Neural cell (in vitro differentiated cells): ENCODE measurements around the gene NAP1L5. TPM values are rescaled to one million over a fixed set of nuclear protein-coding genes. Genes with fewer than 3 reads are reported as not detected.

Experiments used
- H2AFZ ChIP-seq: fragments of 200-600, 300-800 bp; sonication (generic), shearing (Covaris generic); 2 replicates; pipeline ENCODE4 v1.6.0; 2014; ENCODE audit warnings: low read depth, mild to moderate bottlenecking, antibody characterized with exemption, low read length, moderate library complexity
- H3F3A ChIP-seq: fragments of 200-600 bp; shearing (Covaris generic); 2 replicates; pipeline ENCODE4 v1.6.1; 2016; ENCODE audit warnings: mild to moderate bottlenecking, moderate library complexity, mixed read lengths, antibody characterized with exemption, low read length; ENCODE audit not compliant: insufficient read depth, poor library complexity, severe bottlenecking
- H3K27ac ChIP-seq: fragments of 200-600, 300-800 bp; sonication (generic), shearing (Covaris generic); 2 replicates; pipeline ENCODE4 v1.5.1; 2014; ENCODE audit warnings: mild to moderate bottlenecking, low read length, moderate library complexity
- H3K27me3 ChIP-seq: fragments of 300-800, 200-600 bp; sonication (generic), shearing (Covaris generic); 2 replicates; pipeline ENCODE4 v1.6.0; 2014; ENCODE audit warnings: mild to moderate bottlenecking, low read depth, low read length, moderate library complexity; ENCODE audit not compliant: insufficient read depth
- H3K36me3 ChIP-seq: fragments of 300-800, 200-600 bp; sonication (generic), shearing (Covaris generic); 2 replicates; pipeline ENCODE4 v1.5.1; 2014; ENCODE audit warnings: mild to moderate bottlenecking, antibody characterized with exemption, low read length, moderate library complexity; ENCODE audit not compliant: insufficient read depth
- H3K4me2 ChIP-seq: fragments of 300-800, 200-600 bp; sonication (generic), shearing (Covaris generic); 2 replicates; pipeline ENCODE4 v1.6.0; 2014; ENCODE audit warnings: mild to moderate bottlenecking, low read length
- H3K4me3 ChIP-seq: fragments of 300-800, 200-600 bp; sonication (generic), shearing (Covaris generic); 2 replicates; pipeline ENCODE4 v1.5.1; 2014; ENCODE audit warnings: mild to moderate bottlenecking, low read length, moderate library complexity
- H3K79me2 ChIP-seq: fragments of 200-600 bp; shearing (Covaris generic); replicated peaks from 2 replicates; pipeline ENCODE4 v1.6.0; 2014; ENCODE audit warnings: mild to moderate bottlenecking, low read length, moderate library complexity; ENCODE audit not compliant: insufficient read depth
- H3K9ac ChIP-seq: fragments of 300-800, 200-600 bp; sonication (generic), shearing (Covaris generic); 2 replicates; pipeline ENCODE4 v1.6.1; 2016; ENCODE audit warnings: mild to moderate bottlenecking, low read length, mixed read lengths
- H3K9me2 ChIP-seq: fragments of 200-600 bp; shearing (Covaris generic); 2 replicates; pipeline ENCODE4 v1.6.1; 2016; ENCODE audit warnings: mild to moderate bottlenecking, low read length, mixed read lengths; ENCODE audit not compliant: insufficient read depth
- H3K9me3 ChIP-seq: fragments of 200-600, 300-800 bp; sonication (generic), shearing (Covaris generic); 2 replicates; pipeline ENCODE4 v1.6.1; 2016; ENCODE audit warnings: mild to moderate bottlenecking, mixed run types, low read length, moderate library complexity, mixed read lengths
- H4K20me1 ChIP-seq: fragments of 200-600 bp; shearing (Covaris generic); 2 replicates; pipeline ENCODE4 v1.6.1; 2016; ENCODE audit warnings: mild to moderate bottlenecking, mixed run types; ENCODE audit not compliant: insufficient read depth
- CTCF ChIP-seq: fragments of 450-650 bp; IDR thresholded peaks from 2 replicates; pipeline ENCODE4 v1.5.1; 2014; ENCODE audit warnings: antibody characterized with exemption, mild to moderate bottlenecking, moderate library complexity; ENCODE audit not compliant: poor library complexity, severe bottlenecking
- EP300 ChIP-seq: fragments of 450-650 bp; conservative IDR thresholded peaks from 2 replicates; pipeline ENCODE4 v1.6.1; 2014; ENCODE audit warnings: antibody characterized with exemption, mild to moderate bottlenecking, moderate library complexity; ENCODE audit not compliant: poor library complexity, severe bottlenecking
- EZH2 ChIP-seq: fragments of 200-600, 300-800 bp; shearing (Covaris generic), sonication (generic); IDR thresholded peaks from 2 replicates; pipeline ENCODE4 v1.6.1; 2014; ENCODE audit warnings: antibody characterized with exemption, low read length, borderline replicate concordance, mild to moderate bottlenecking; ENCODE audit not compliant: insufficient read depth, poor library complexity, severe bottlenecking
- MXI1 ChIP-seq: fragments of 450-650 bp; conservative IDR thresholded peaks from 2 replicates; pipeline ENCODE4 v1.6.1; 2014; ENCODE audit warnings: antibody characterized with exemption, mild to moderate bottlenecking; ENCODE audit not compliant: poor library complexity, severe bottlenecking
- POLR2AphosphoS5 ChIP-seq: IDR thresholded peaks from 2 replicates; pipeline ENCODE4 v1.6.1; 2012
- RAD21 ChIP-seq: fragments of 450-650 bp; conservative IDR thresholded peaks from 2 replicates; pipeline ENCODE4 v1.6.1; 2014; ENCODE audit warnings: antibody characterized with exemption, mild to moderate bottlenecking, moderate library complexity
- REST ChIP-seq: IDR thresholded peaks from 2 replicates; pipeline ENCODE4 v1.6.1; 2012; ENCODE audit warnings: borderline replicate concordance
- SMC3 ChIP-seq: fragments of 450-650 bp; conservative IDR thresholded peaks from 2 replicates; pipeline ENCODE4 v1.6.1; 2014; ENCODE audit warnings: antibody characterized with exemption, mild to moderate bottlenecking, moderate library complexity; ENCODE audit not compliant: poor library complexity
- TAF1 ChIP-seq: IDR thresholded peaks from 2 replicates; pipeline ENCODE4 v1.6.1; 2012; ENCODE audit warnings: low read depth
- polyA plus RNA-seq: library from polyadenylated mRNA; depleted of rRNA; stranded (reverse); fragments of >200 nt; gene quantifications from 2 replicates; pipeline ENCODE4 v1.2.3, GENCODE V29; 2014

The NAP1L5 gene
- polyA plus RNA-seq, 1 donor from 2014 or later = 53.1 TPM

DNA sequence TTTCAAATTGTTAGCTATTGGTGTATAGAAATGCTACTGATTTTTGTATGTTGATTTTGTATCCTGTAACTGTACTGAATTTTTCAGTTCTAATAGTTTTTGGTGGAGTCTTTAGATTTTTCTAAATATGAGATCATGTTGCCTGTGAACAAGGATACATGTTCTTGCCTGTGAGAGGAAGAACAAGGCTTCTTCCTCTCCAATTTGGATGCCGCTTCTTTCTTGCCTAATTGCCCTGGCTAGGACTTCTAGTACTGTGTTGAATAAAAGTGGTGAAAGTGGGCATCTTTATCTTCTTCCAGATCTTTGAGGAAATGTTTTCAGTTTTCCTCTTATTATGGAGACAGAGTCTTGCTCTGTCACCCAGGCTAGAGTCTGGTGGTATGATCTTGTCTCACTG is 16.2 kb upstream of the NAP1L5 start:
- Histone ChIP-seq H3F3A (no peaks in the 10 kb centered on the region), H3K9me3 (no peaks in the 10 kb centered on the region), H3K4me2 (no peak overlapping the region)

GRCh38 chr4:88709989-88710388 is 12.4 kb upstream of the NAP1L5 start:
- no peaks in the 10 kb centered on the region for H4K20me1 ChIP-seq

More for the DNA sequence above, 16.2 kb upstream of the NAP1L5 start:
- Histone ChIP-seq H3K36me3 (peaks cover 39% of the 10 kb centered on the region), H3K27me3 (no peaks in the 10 kb centered on the region), H3K27ac (no peak overlapping the region), H3K79me2 (no peaks in the 10 kb centered on the region), H2AFZ (no peak overlapping the region), H3K9ac (no peak overlapping the region), H3K9me2 (no peaks in the 10 kb centered on the region), H3K4me3 (no peak overlapping the region), H4K20me1 (no peaks in the 10 kb centered on the region)
- TF ChIP-seq EZH2 (no peak), CTCF (no peak), RAD21 (no peak), SMC3 (no peak), TAF1 (no peak), EP300 (no peak), REST (no peak), MXI1 (no peak), POLR2AphosphoS5 (no peak)

DNA sequence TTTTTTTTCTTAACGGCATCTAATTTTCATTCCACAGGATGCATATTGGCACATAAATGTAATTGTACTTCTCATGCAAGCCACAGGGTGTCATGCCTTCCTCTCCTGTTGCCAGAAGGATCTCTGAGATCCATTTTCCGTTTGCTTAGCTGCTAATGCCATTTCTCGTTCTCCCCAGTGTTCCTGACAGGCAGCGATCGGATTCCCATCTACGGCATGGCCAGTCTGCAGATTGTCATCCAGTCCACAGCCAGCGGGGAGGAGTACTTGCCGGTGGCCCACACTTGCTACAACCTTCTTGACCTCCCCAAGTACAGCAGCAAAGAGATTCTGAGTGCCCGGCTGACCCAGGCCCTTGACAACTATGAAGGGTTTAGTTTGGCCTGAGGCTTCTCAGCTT is 8.9 kb upstream of the NAP1L5 start:
- H3K4me2 ChIP-seq = no peak overlapping the region

More at GRCh38 chr4:88709989-88710388, 12.4 kb upstream of the NAP1L5 start:
- Histone ChIP-seq H3K4me2 (no peak overlapping the region), H3K36me3 (peaks cover 24% of the 10 kb centered on the region), H3K79me2 (no peaks in the 10 kb centered on the region), H3F3A (no peaks in the 10 kb centered on the region), H3K9me2 (no peaks in the 10 kb centered on the region), H3K9me3 (no peaks in the 10 kb centered on the region), H2AFZ (no peak overlapping the region), H3K27me3 (no peaks in the 10 kb centered on the region), H3K27ac (no peak overlapping the region), H3K4me3 (no peak overlapping the region), H3K9ac (no peak overlapping the region)
- TF ChIP-seq EZH2 = no peak
- TF ChIP-seq EP300 = no peak

More for the DNA sequence above, 8.9 kb upstream of the NAP1L5 start:
- TF ChIP-seq RAD21 (peak; percentile 80), CTCF (peak; percentile 78), EP300 (no peak), POLR2AphosphoS5 (no peak), SMC3 (peak; percentile 84), EZH2 (no peak), REST (no peak), TAF1 (no peak), MXI1 (no peak)
- Histone ChIP-seq H4K20me1 (no peaks in the 10 kb centered on the region), H3K27me3 (no peaks in the 10 kb centered on the region), H3K4me3 (no peak overlapping the region), H3K36me3 (peaks cover 22% of the 10 kb centered on the region), H3K9me2 (no peaks in the 10 kb centered on the region), H3F3A (no peaks in the 10 kb centered on the region), H3K9ac (no peak overlapping the region), H3K9me3 (no peaks in the 10 kb centered on the region), H3K79me2 (no peaks in the 10 kb centered on the region), H2AFZ (no peak overlapping the region), H3K27ac (peak overlapping the region; percentile 76)
